ENCODE data around the gene DAND5. TPM values are rescaled to one million over a fixed set of nuclear protein-coding genes. Genes with fewer than 3 reads are reported as not detected.

The DAND5 gene
- polyA plus RNA-seq, 1 experiment: not detected

GRCh38 chr19:13012390-13012689 lies 43.0 kb downstream of the DAND5 start:
- TF ChIP-seq CTCF (IDR thresholded peaks at IDR 0.05; ENCODE audit: insufficient read depth, low read depth, low read length): no peak
- Histone ChIP-seq H3K4me3 (ENCODE audit: low read depth, low read length) (no peak overlapping the region), H3K36me3 (ENCODE audit: control insufficient read depth, insufficient read depth, low read length) (peaks cover 8% of the 10 kb centered on the region), H3K27me3 (ENCODE audit: control insufficient read depth, insufficient read depth, low read length) (no peaks in the 10 kb centered on the region)
- ChIA-PET POLR2A (no interaction called here), CTCF (interaction anchor here (1.5 kb wide), 1 partner anchor 10 kb away, joined by 7 read pairs; no protein-coding TSS in a partner anchor)
- no peak for DNase-seq (ENCODE audit: low read depth)

- H3K36me3 ChIP-seq (ENCODE audit: control insufficient read depth, insufficient read depth, low read length): peaks cover 8% of the 10 kb centered on the region
- DNase-seq (ENCODE audit: low read depth): no peak
- H3K4me3 ChIP-seq (ENCODE audit: low read depth, low read length): peak overlapping the region; percentile 38
- ChIA-PET CTCF (interaction anchor here (0.6 to 1.9 kb wide), 6 partner anchors 9 to 93 kb away, joined by 3 to 10 read pairs (median 4); no protein-coding TSS in a partner anchor), POLR2A (interaction anchor here (0.5 kb wide), 1 partner anchor 10 kb away, joined by 19 read pairs; no protein-coding TSS in a partner anchor)
- no peak for TF ChIP-seq CTCF (IDR thresholded peaks at IDR 0.05; ENCODE audit: insufficient read depth, low read depth, low read length)
- no peaks in the 10 kb centered on the region for H3K27me3 ChIP-seq (ENCODE audit: control insufficient read depth, insufficient read depth, low read length)
Observed at GRCh38 chr19:13012690-13013608, 43.6 kb downstream of the DAND5 start.

- no peak overlapping the region for H3K4me3 ChIP-seq (ENCODE audit: low read depth, low read length)
- ChIA-PET POLR2A (no interaction called here), CTCF (interaction anchor here (0.6 to 1.9 kb wide), 6 partner anchors 8 to 92 kb away, joined by 3 to 10 read pairs (median 4); no protein-coding TSS in a partner anchor)
- peaks cover 6% of the 10 kb centered on the region for H3K36me3 ChIP-seq (ENCODE audit: control insufficient read depth, insufficient read depth, low read length)
- H3K27me3 ChIP-seq (ENCODE audit: control insufficient read depth, insufficient read depth, low read length): no peaks in the 10 kb centered on the region
- no peak for TF ChIP-seq CTCF (IDR thresholded peaks at IDR 0.05; ENCODE audit: insufficient read depth, low read depth, low read length)
- DNase-seq (ENCODE audit: low read depth): no peak
Observed at GRCh38 chr19:13013649-13014048, 44.3 kb downstream of the DAND5 start.

GRCh38 chr19:13014101-13014920 lies 44.9 kb downstream of the DAND5 start:
- no peak for DNase-seq (ENCODE audit: low read depth)
- CTCF ChIA-PET: interaction anchor here (1.5 to 1.9 kb wide), 3 partner anchors 8 to 79 kb away, joined by 5 to 10 read pairs (median 7); no protein-coding TSS in a partner anchor
- Histone ChIP-seq H3K36me3 (ENCODE audit: control insufficient read depth, insufficient read depth, low read length) (peaks cover 2% of the 10 kb centered on the region), H3K27me3 (ENCODE audit: control insufficient read depth, insufficient read depth, low read length) (no peaks in the 10 kb centered on the region), H3K4me3 (ENCODE audit: low read depth, low read length) (no peak overlapping the region)
- POLR2A ChIA-PET: no interaction called here
- TF ChIP-seq CTCF (IDR thresholded peaks at IDR 0.05; ENCODE audit: insufficient read depth, low read depth, low read length): no peak

- POLR2A ChIA-PET: no interaction called here
- TF ChIP-seq CTCF (IDR thresholded peaks at IDR 0.05; ENCODE audit: insufficient read depth, low read depth, low read length): no peak
- CTCF ChIA-PET: interaction anchor here (1.0 to 1.9 kb wide), 3 partner anchors 47 to 79 kb away, joined by 4 to 10 read pairs (median 5); no protein-coding TSS in a partner anchor
- DNase-seq (ENCODE audit: low read depth): no peak
- H3K27me3 ChIP-seq (ENCODE audit: control insufficient read depth, insufficient read depth, low read length): no peaks in the 10 kb centered on the region
- no peak overlapping the region for H3K4me3 ChIP-seq (ENCODE audit: low read depth, low read length)
- peaks cover 2% of the 10 kb centered on the region for H3K36me3 ChIP-seq (ENCODE audit: control insufficient read depth, insufficient read depth, low read length)
Observed at GRCh38 chr19:13014921-13015280, 45.5 kb downstream of the DAND5 start.

Measured in BJ (cell line).